RWPE2 (cell line): ENCODE data around the gene CAV1.

Source experiments
- ATAC-seq: fragments of 200-7000 bp; cut with Tn5 transposase; 3 replicates; pipeline ENCODE4 v1.9.1; 2021; ENCODE audit warnings: low read depth
- DNase-seq: peaks from one replicate; pipeline ENCODE4 v3.0.0-alpha.2; 2020; ENCODE audit warnings: low spot score
- H3K27ac ChIP-seq: fragments of 450-650 bp; 2 replicates; pipeline ENCODE4 v1.5.1; 2017; ENCODE audit warnings: mild to moderate bottlenecking; ENCODE audit not compliant: poor library complexity, severe bottlenecking
- H3K27me3 ChIP-seq: fragments of 250-450 bp; sonication (Bioruptor Pico); 2 replicates; pipeline ENCODE4 v1.5.1; 2021; ENCODE audit warnings: mild to moderate bottlenecking, moderate library complexity; ENCODE audit not compliant: insufficient read depth, poor library complexity, severe bottlenecking
- H3K36me3 ChIP-seq: fragments of 250-450 bp; sonication (Bioruptor Pico); 2 replicates; pipeline ENCODE4 v1.5.1; 2020; ENCODE audit warnings: low read depth, mild to moderate bottlenecking, moderate library complexity
- H3K4me1 ChIP-seq: fragments of 250-450 bp; sonication (Bioruptor Pico); 2 replicates; pipeline ENCODE4 v1.5.1; 2021; ENCODE audit warnings: mild to moderate bottlenecking, moderate library complexity; ENCODE audit not compliant: insufficient read depth, poor library complexity, severe bottlenecking
- H3K4me3 ChIP-seq: fragments of 250-450 bp; sonication (Bioruptor Pico); 2 replicates; pipeline ENCODE4 v1.5.1; 2021; ENCODE audit warnings: mild to moderate bottlenecking, moderate library complexity; ENCODE audit not compliant: severe bottlenecking
- H3K9me3 ChIP-seq: fragments of 250-450 bp; sonication (Bioruptor Pico); 2 replicates; pipeline ENCODE4 v1.5.1; 2021; ENCODE audit warnings: mild to moderate bottlenecking, moderate library complexity; ENCODE audit not compliant: severe bottlenecking
- CTCF ChIP-seq: fragments of 450-650 bp; IDR thresholded peaks from one replicate; pipeline ENCODE4 v1.5.1; 2017; ENCODE audit warnings: mild to moderate bottlenecking, moderate library complexity; ENCODE audit not compliant: poor library complexity, severe bottlenecking

CAV1 gene

DNA sequence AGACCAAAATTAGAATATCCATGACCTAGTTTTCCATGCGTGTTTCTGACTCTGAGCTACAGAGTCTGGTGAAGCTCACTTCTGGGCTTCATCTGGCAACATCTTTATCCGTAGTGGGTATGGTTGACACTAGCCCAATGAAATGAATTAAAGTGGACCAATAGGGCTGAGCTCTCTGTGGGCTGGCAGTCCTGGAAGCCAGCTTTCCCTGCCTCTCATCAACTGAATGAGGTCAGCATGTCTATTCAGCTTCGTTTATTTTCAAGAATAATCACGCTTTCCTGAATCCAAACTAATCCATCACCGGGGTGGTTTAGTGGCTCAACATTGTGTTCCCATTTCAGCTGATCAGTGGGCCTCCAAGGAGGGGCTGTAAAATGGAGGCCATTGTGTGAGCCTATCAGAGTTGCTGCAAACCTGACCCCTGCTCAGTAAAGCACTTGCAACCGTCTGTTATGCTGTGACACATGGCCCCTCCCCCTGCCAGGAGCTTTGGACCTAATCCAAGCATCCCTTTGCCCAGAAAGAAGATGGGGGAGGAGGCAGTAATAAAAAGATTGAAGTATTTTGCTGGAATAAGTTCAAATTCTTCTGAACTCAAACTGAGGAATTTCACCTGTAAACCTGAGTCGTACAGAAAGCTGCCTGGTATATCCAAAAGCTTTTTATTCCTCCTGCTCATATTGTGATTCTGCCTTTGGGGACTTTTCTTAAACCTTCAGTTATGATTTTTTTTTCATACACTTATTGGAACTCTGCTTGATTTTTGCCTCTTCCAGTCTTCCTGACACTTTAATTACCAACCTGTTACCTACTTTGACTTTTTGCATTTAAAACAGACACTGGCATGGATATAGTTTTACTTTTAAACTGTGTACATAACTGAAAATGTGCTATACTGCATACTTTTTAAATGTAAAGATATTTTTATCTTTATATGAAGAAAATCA is 35.5 kb downstream of the CAV1 start:
- Histone ChIP-seq H3K4me3 (no peak overlapping the region), H3K4me1 (peaks cover 6% of the 10 kb centered on the region), H3K27ac (peak overlapping the region; percentile 31), H3K27me3 (no peaks in the 10 kb centered on the region), H3K9me3 (no peaks in the 10 kb centered on the region), H3K36me3 (peaks cover 55% of the 10 kb centered on the region)
- ATAC-seq (no peak), DNase-seq (no peak)
- TF ChIP-seq CTCF: no peak

DNA sequence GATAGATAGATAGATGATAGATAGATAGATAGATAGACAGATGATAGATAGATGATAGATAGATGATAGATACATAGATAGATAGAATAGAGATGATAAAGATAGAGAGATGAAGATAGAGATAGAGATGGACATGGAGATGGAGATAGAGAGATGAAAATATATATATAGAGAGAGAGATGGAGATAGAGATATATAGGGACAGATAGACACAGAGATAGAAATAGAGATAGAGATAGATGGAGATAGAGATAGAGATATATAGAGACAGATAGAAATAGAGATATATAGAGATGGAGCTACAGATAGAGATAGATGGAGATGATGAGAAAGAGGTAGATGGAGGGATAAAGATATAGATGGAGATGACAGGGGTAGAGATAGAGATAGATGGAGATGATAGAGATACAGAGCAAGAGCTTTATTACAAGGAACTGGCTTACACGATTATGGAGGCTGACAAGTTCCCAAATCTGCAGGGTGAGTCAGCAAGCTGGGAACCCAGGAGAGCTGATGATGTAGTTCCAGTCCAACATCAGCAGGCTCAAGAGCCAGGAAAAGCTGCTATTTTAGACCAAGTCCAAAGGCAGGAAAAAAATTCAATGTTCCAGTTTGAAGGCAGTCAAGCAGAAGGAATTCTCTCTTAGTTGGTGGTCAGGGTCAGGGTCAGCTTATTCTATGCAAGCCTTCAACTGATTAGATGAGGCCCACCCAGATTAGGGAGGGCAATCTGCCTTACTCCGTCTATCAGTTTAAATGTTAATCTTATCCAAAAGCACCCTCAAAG is 37.1 kb downstream of the CAV1 start:
- TF ChIP-seq CTCF: no peak
- Histone ChIP-seq H3K27ac (peak overlapping the region; percentile 35), H3K27me3 (no peaks in the 10 kb centered on the region), H3K9me3 (no peaks in the 10 kb centered on the region), H3K36me3 (peaks cover 42% of the 10 kb centered on the region), H3K4me1 (peaks cover 6% of the 10 kb centered on the region), H3K4me3 (no peak overlapping the region)
- ATAC-seq (peak; percentile 41), DNase-seq (no peak)

GRCh38 chr7:116562529-116563121 is 37.8 kb downstream of the CAV1 start:
- DNase-seq (no peak), ATAC-seq (no peak)
- Histone ChIP-seq H3K27ac (peak overlapping the region; percentile 35), H3K9me3 (no peaks in the 10 kb centered on the region), H3K4me1 (peaks cover 6% of the 10 kb centered on the region), H3K36me3 (peaks cover 34% of the 10 kb centered on the region), H3K27me3 (no peaks in the 10 kb centered on the region), H3K4me3 (no peak overlapping the region)
- TF ChIP-seq CTCF: no peak

DNA sequence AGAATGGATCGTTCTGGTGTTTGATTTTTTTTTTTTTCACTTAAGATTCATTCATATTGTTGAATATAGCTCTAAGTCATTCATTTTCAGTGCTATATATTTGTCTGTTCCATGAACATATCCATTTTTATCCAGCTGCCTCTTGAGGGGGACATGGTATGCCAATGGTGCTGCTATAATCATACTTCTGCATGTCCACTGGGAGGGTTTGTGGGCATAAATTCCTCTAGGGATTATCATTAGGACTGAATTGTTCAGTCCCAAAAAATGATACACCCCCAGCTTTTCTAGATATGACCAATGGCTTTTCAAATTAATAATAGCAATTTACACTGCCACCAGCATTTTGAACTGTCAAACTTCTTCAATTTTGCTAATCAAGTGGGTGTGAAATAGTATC is 41.1 kb downstream of the CAV1 start:
- DNase-seq: no peak
- ATAC-seq: no peak
- Histone ChIP-seq H3K9me3 (no peaks in the 10 kb centered on the region), H3K4me3 (no peak overlapping the region), H3K27ac (peak overlapping the region; percentile 11), H3K27me3 (no peaks in the 10 kb centered on the region), H3K4me1 (peaks cover 28% of the 10 kb centered on the region), H3K36me3 (peaks cover under 1% of the 10 kb centered on the region)
- no peak for TF ChIP-seq CTCF
